Spleen (tissue), 11 donors: ENCODE data around the gene SGCG. TPM values are rescaled to one million over a fixed set of nuclear protein-coding genes. Genes with fewer than 3 reads are reported as not detected.

Experiments
- DNase-seq: peaks from one replicate; pipeline ENCODE4 v3.0.0-alpha.2; 2020
- H3K27ac ChIP-seq, 8 donors: fragments of 200-600 bp; sonication (generic) in 7 of 8; 1 replicate in 4 of 8; 2 replicates in 4 of 8; pipeline versions ENCODE4 v1.5.0 to v1.8.0; 2016 to 2021; ENCODE audit warnings: inconsistent platforms in 4 of 8, mild to moderate bottlenecking in 4 of 8, moderate library complexity in 1 of 8
- H3K27me3 ChIP-seq, 7 donors: fragments of 200-600 bp; sonication (generic) in 6 of 7; replicated peaks in 1 of 7; 1 replicate in 4 of 7; 2 replicates in 3 of 7; pipeline versions ENCODE4 v1.5.0 to v1.8.0; 2016 to 2021; ENCODE audit warnings: inconsistent platforms in 3 of 7, mild to moderate bottlenecking in 1 of 7
- H3K36me3 ChIP-seq, 6 donors: fragments of 200-600 bp; sonication (generic) in 5 of 6; 1 replicate in 4 of 6; 2 replicates in 2 of 6; pipeline versions ENCODE4 v1.5.0 to v1.8.0; 2016 to 2021; ENCODE audit warnings: inconsistent platforms in 2 of 6
- H3K4me1 ChIP-seq, 6 donors: fragments of 200-600 bp; sonication (generic) in 5 of 6; 1 replicate in 3 of 6; 2 replicates in 3 of 6; pipeline versions ENCODE4 v1.5.0 to v1.8.0; 2016 to 2021; ENCODE audit warnings: inconsistent platforms in 3 of 6
- H3K4me3 ChIP-seq, 8 donors: fragments of 200-600 bp; sonication (generic) in 7 of 8; 1 replicate in 4 of 8; 2 replicates in 4 of 8; pipeline versions ENCODE4 v1.5.0 to v1.8.0; 2016 to 2021; ENCODE audit warnings: inconsistent platforms in 4 of 8, mild to moderate bottlenecking in 4 of 8, moderate library complexity in 2 of 8
- H3K9me3 ChIP-seq, 8 donors: fragments of 200-600 bp; sonication (generic) in 7 of 8; 1 replicate in 4 of 8; 2 replicates in 4 of 8; pipeline versions ENCODE4 v1.5.0 to v1.8.0; 2016 to 2021; ENCODE audit warnings: inconsistent platforms in 4 of 8
- POLR2A ChIP-seq, 3 donors: fragments of 450-650 bp; IDR thresholded peaks; one replicate each; pipeline ENCODE4 v1.5.1; 2017; ENCODE audit warnings: antibody characterized with exemption in 3 of 3, mild to moderate bottlenecking in 1 of 3
- POLR2AphosphoS5 ChIP-seq, 3 donors: sonication (generic); formaldehyde crosslinking; IDR thresholded peaks; one replicate each; pipeline ENCODE4 v1.5.1; 2017; ENCODE audit warnings: antibody characterized with exemption in 3 of 3
- WGBS, 5 donors: extraction: QIAGEN DNeasy Blood & Tissue Kit in 3 of 5; methylation state at CpG; one replicate each; pipeline versions ENCODE4 v1.1.5 to v1.1.7; 2013 to 2018; 5-methylcytosine and 5-hydroxymethylcytosine counted together
- intact Hi-C: fragments of 100-400 bp; cut with DNase I; formaldehyde crosslinking; loops from one replicate; pipeline ENCODE4 v1.15.0; 2023; ENCODE audit warnings: low total_unique reads
- polyA plus RNA-seq, 3 donors: library from polyadenylated mRNA; stranded (reverse); fragments of 200-250 nt; gene quantifications; one replicate each; pipeline ENCODE4 v1.2.1, GENCODE V29; 2013
- total RNA-seq, 7 donors: library from RNA; depleted of rRNA in 3 of 7; stranded (reverse); fragments of >200 nt in 3 of 7; fragmentation: NEBNext Ultra II Directional in 4 of 7; extraction: Animal tissue kit (Norgen Biotek cat#: 25700) in 4 of 7; gene quantifications; one replicate each; pipeline versions ENCODE4 v1.1.0 to v1.2.1, GENCODE V29; 2016 to 2021
- TF ChIP-seq, protein P1 (sequence below), 11 experiments: fragments of 200-600 bp in 7 of 11; fragments of 450-650 bp in 4 of 11; sonication (generic) in 4 of 11; IDR thresholded peaks in 8 of 11; conservative IDR thresholded peaks in 3 of 11; 1 replicate in 7 of 11; 2 replicates in 4 of 11; pipeline versions ENCODE4 v1.4.0 to v1.8.0; 2016 to 2021; ENCODE audit warnings: antibody characterized with exemption in 11 of 11, inconsistent platforms in 4 of 11, mild to moderate bottlenecking in 1 of 11
- donor health status: healthy with polysubstance abuse.
- donor health status: DM: no; HTN: no; CAD: no; lungs with moderate emphysema.
- donor health status: DM: no; HTN: no; CAD: no.
- donor health status: Bipolar disorder and iron deficiency.
- donor health status: healthy.
- donor health status: DM: no; HTN: no; CAD: no.
- donor health status: DM: yes; HTN: yes; CAD: no.

Gene SGCG
- total and polyA plus RNA-seq, 10 donors = not detected

DNA sequence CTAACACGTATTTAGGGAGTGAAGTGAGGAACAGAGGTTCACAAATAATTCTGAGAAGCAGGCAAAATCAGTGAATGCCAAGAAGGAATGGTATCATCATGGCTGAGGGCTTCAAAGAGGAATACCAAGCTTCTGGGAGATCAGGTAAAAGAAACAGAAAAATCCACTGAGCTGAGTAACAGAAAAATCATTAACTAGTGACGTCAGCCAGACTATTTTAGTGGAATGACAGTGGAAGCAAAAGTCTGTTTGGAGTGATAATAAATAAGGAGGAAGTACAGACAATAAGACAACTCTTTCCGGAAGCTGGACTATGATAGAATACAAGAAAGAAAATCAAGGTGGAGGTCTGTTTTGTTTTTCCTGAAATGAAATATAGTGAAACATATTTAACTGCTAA is 169.2 kb downstream of the SGCG start:
- no peak for DNase-seq
- TF ChIP-seq POLR2A (IDR thresholded peaks at IDR 0.05) (no peak), POLR2AphosphoS5 (IDR thresholded peaks at IDR 0.05) (no peak)
- TF ChIP-seq, protein P1, sequence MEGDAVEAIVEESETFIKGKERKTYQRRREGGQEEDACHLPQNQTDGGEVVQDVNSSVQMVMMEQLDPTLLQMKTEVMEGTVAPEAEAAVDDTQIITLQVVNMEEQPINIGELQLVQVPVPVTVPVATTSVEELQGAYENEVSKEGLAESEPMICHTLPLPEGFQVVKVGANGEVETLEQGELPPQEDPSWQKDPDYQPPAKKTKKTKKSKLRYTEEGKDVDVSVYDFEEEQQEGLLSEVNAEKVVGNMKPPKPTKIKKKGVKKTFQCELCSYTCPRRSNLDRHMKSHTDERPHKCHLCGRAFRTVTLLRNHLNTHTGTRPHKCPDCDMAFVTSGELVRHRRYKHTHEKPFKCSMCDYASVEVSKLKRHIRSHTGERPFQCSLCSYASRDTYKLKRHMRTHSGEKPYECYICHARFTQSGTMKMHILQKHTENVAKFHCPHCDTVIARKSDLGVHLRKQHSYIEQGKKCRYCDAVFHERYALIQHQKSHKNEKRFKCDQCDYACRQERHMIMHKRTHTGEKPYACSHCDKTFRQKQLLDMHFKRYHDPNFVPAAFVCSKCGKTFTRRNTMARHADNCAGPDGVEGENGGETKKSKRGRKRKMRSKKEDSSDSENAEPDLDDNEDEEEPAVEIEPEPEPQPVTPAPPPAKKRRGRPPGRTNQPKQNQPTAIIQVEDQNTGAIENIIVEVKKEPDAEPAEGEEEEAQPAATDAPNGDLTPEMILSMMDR (IDR thresholded peaks at IDR 0.05 in 8 of 11, conservative IDR thresholded peaks at IDR 0.05 in 3 of 11) = no peak
- 70 to 83% (median 79%) methylated on average over 3 of the region's 3 CpGs for WGBS, 5 donors
- H3K4me1 ChIP-seq = peaks cover 0 to 22% (median 1%) of the 10 kb centered on the region in 6 donors
- no peaks in the 10 kb centered on the region for H3K27me3 ChIP-seq
- peak overlapping the region in 6 of 8 donors; percentile 10 to 63 (median 38) for H3K27ac ChIP-seq
- H3K4me3 ChIP-seq = no peak overlapping the region
- no peaks in the 10 kb centered on the region for H3K9me3 ChIP-seq
- intact Hi-C loops = no loop called here
- H3K36me3 ChIP-seq = peaks cover 0 to 94% (median 37%) of the 10 kb centered on the region in 6 donors

DNA sequence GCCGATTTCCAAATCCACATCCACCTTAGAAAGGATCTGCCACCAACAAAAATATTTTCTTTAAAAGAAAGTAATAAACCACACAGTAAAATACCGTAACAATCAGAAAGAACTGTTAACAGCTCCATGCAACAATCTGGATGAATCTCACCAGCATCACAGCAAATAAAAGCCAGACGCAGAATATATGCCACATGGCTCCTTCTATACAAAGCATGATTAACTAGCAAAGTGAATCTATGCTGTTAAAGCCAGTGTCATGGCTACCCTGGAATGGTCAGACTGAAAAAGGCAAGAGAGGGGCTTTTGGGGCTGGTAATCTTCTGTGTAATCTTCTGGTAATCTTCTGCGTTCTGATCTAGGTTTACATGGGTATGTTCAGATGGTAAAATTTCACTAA is 171.4 kb downstream of the SGCG start:
- no peak for DNase-seq
- Histone ChIP-seq H3K4me3 (no peak overlapping the region), H3K36me3 (peaks cover 0 to 96% (median 51%) of the 10 kb centered on the region in 6 donors), H3K27ac (no peak overlapping the region), H3K9me3 (no peaks in the 10 kb centered on the region), H3K4me1 (peaks cover 0 to 22% (median 1%) of the 10 kb centered on the region in 6 donors), H3K27me3 (no peaks in the 10 kb centered on the region)
- WGBS, 5 donors = 68 to 85% (median 71%) methylated on average over 4 of the region's 4 CpGs
- TF ChIP-seq, protein P1 (IDR thresholded peaks at IDR 0.05 in 8 of 11, conservative IDR thresholded peaks at IDR 0.05 in 3 of 11) = no peak
- no peak for TF ChIP-seq POLR2A (IDR thresholded peaks at IDR 0.05)
- no peak for TF ChIP-seq POLR2AphosphoS5 (IDR thresholded peaks at IDR 0.05)
- intact Hi-C loops = no loop called here

DNA sequence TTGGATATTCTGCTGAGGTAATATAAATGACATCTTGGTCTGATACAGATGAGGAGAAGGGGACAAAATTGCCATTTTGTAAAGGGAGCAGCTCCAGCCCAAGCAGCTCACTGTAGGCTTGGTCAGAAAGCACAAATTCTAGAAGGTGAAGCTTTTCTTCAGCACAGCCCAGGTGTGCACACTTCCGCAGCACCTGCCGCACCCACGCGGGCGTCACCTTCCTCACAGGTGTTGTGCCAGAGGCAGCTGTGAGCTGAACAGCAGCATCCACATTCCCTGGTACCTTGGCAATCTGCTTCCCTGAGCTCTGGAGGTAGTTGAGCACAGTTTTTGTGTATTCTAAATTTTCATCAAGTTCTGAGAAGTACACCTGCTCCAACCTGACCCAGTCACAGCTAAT is 173.7 kb downstream of the SGCG start:
- intact Hi-C loops = no loop called here

DNA sequence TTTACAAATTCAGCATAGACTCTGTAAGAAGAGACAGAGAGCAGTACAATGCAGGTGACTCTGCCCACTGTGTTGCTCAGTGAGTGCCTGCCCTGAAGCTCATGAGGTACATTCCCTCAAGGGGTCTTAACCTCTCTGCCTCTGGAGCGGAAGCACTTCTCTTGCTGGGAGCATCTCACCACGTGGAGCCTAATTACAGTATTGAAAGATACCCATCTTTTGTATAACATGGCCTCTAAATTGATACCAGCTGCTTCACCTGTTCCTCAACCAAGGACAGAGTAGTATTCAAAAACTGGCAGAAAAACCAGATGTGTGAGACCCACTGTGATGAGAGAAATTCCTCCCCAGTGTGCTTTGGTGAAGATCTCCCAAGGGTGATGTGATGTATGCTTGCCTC is 175.6 kb downstream of the SGCG start:
- H3K36me3 ChIP-seq = peaks cover 0 to 96% (median 47%) of the 10 kb centered on the region in 6 donors
- no peak for DNase-seq
- intact Hi-C loops = no loop called here
- H3K9me3 ChIP-seq = no peaks in the 10 kb centered on the region
- H3K4me3 ChIP-seq = no peak overlapping the region
- no peaks in the 10 kb centered on the region for H3K27me3 ChIP-seq
- H3K4me1 ChIP-seq = peaks cover 0 to 8% (median under 1%) of the 10 kb centered on the region in 6 donors
- TF ChIP-seq POLR2AphosphoS5 (IDR thresholded peaks at IDR 0.05) (no peak), POLR2A (IDR thresholded peaks at IDR 0.05) (no peak)
- TF ChIP-seq, protein P1 (IDR thresholded peaks at IDR 0.05 in 8 of 11, conservative IDR thresholded peaks at IDR 0.05 in 3 of 11) = no peak
- H3K27ac ChIP-seq = no peak overlapping the region
- 90 to 98% (median 94%) methylated on average over 2 of the region's 2 CpGs for WGBS, 5 donors

More for the DNA sequence above, 173.7 kb downstream of the SGCG start:
- Histone ChIP-seq H3K4me3 (no peak overlapping the region), H3K4me1 (peaks cover 0 to 2% (median 0%) of the 10 kb centered on the region in 6 donors), H3K9me3 (no peaks in the 10 kb centered on the region), H3K27me3 (no peaks in the 10 kb centered on the region), H3K27ac (no peak overlapping the region), H3K36me3 (peaks cover 0 to 96% (median 54%) of the 10 kb centered on the region in 6 donors)
- peak in 1 of 3 donors; percentile 17 for TF ChIP-seq POLR2AphosphoS5 (IDR thresholded peaks at IDR 0.05)
- TF ChIP-seq, protein P1 (IDR thresholded peaks at IDR 0.05 in 8 of 11, conservative IDR thresholded peaks at IDR 0.05 in 3 of 11) = no peak
- WGBS, 5 donors = 96 to 100% (median 97%) methylated on average over 5 of the region's 5 CpGs
- no peak for DNase-seq
